Measurements from ENCODE around the gene GLT1D1.

The GLT1D1 gene

DNA sequence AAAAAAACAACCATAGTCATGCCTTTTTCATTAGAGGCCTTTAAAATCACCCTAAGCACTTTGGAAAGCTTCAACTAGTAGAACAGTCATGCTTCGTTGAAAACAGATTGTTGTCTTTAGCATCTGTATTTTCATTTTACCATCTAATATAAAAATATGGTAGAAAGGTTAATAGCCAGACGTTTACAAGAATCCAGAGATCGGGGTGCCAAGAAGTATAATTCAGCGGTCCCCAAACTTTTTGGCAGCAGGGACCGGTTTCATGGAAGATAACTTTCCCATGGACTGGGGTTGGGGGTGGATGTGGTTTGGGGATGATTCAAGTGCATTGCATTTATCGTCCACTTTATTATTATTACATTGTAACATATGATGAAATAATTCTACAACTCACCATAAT lies 138.4 kb downstream of the GLT1D1 start:
- DNase-seq (ENCODE audit: extremely low read depth, insufficient read length): no peak
- H3K36me3 ChIP-seq (ENCODE audit: control insufficient read depth, insufficient read depth, low read length): no peaks in the 10 kb centered on the region
- H3K27me3 ChIP-seq (replicated peaks; ENCODE audit: control insufficient read depth, insufficient read depth, low read length): no peaks in the 10 kb centered on the region; the same call in 1 of the 2 replicates
- no peak overlapping the region for H3K4me3 ChIP-seq (replicated peaks; ENCODE audit: low read depth, low read length)
- TF ChIP-seq, protein P1, sequence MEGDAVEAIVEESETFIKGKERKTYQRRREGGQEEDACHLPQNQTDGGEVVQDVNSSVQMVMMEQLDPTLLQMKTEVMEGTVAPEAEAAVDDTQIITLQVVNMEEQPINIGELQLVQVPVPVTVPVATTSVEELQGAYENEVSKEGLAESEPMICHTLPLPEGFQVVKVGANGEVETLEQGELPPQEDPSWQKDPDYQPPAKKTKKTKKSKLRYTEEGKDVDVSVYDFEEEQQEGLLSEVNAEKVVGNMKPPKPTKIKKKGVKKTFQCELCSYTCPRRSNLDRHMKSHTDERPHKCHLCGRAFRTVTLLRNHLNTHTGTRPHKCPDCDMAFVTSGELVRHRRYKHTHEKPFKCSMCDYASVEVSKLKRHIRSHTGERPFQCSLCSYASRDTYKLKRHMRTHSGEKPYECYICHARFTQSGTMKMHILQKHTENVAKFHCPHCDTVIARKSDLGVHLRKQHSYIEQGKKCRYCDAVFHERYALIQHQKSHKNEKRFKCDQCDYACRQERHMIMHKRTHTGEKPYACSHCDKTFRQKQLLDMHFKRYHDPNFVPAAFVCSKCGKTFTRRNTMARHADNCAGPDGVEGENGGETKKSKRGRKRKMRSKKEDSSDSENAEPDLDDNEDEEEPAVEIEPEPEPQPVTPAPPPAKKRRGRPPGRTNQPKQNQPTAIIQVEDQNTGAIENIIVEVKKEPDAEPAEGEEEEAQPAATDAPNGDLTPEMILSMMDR (IDR thresholded peaks at IDR 0.05; ENCODE audit: insufficient read depth, low read length, poor library complexity, severe bottlenecking): no peak

DNA sequence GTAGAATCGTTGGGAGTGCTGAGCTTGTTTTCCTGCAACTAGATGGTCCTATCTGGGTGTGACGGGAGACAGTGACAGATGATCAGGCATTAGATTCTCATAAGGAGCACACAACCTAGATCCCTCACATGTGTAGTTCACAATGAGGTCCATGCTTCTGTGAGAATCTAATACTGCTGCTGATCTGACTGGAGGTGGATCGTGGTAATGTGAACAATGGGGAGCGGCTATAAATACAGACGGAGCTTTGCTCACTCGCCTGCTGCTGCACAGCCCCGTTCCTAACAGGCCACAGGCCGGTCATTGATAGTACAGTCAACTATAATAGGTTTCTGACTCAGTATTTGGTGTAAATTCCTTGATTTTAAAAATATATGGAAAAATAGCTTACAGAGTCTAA lies 138.8 kb downstream of the GLT1D1 start:
- no peaks in the 10 kb centered on the region for H3K36me3 ChIP-seq (ENCODE audit: control insufficient read depth, insufficient read depth, low read length)
- no peaks in the 10 kb centered on the region; the same call in 1 of the 2 replicates for H3K27me3 ChIP-seq (replicated peaks; ENCODE audit: control insufficient read depth, insufficient read depth, low read length)
- no peak for DNase-seq (ENCODE audit: extremely low read depth, insufficient read length)
- TF ChIP-seq, protein P1 (IDR thresholded peaks at IDR 0.05; ENCODE audit: insufficient read depth, low read length, poor library complexity, severe bottlenecking): no peak
- no peak overlapping the region for H3K4me3 ChIP-seq (replicated peaks; ENCODE audit: low read depth, low read length)

DNA sequence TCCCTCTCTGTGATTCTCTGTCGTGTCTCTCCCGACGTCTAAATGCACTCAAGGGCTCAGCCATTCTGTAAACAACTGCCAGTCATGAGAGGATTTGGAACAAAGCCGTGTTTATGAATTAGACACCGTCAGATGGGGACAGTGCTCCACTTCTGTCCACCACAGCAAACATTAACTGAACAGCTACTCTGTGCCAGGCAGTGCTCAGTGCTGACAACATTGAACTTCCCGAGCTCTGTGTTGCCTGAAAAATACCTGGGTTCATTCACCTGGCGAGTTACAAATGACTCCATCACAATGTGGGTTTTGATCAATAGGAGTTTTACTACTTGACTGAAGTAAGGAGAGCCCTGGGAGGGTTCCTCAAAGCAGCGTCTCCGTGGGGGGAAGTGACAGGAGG lies 139.3 kb downstream of the GLT1D1 start:
- Histone ChIP-seq H3K36me3 (ENCODE audit: control insufficient read depth, insufficient read depth, low read length) (no peaks in the 10 kb centered on the region), H3K4me3 (replicated peaks; ENCODE audit: low read depth, low read length) (no peak overlapping the region), H3K27me3 (replicated peaks; ENCODE audit: control insufficient read depth, insufficient read depth, low read length) (no peaks in the 10 kb centered on the region; the same call in 1 of the 2 replicates)
- TF ChIP-seq, protein P1 (IDR thresholded peaks at IDR 0.05; ENCODE audit: insufficient read depth, low read length, poor library complexity, severe bottlenecking): no peak
- DNase-seq (ENCODE audit: extremely low read depth, insufficient read length): no peak

DNA sequence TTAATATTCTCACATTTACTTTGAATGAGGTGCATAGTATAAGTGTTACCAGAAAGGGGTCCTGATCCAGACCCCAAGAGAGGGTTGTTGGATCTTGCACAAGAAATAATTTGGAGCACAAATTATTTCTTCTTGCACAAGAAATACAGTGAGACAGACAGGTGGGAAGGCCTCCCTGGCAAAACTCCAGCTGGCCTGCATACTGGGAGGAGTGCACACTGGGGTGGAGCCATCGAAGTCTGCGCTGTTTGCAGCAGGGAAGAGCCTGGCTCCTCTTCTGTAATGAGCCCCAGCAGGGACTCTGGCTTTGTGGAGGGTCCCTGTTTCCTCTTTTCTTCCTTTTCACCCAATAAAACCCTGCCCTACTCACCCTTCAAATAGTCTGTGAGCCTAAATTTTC lies 141.6 kb downstream of the GLT1D1 start:
- Histone ChIP-seq H3K36me3 (ENCODE audit: control insufficient read depth, insufficient read depth, low read length) (no peaks in the 10 kb centered on the region), H3K4me3 (replicated peaks; ENCODE audit: low read depth, low read length) (no peak overlapping the region), H3K27me3 (replicated peaks; ENCODE audit: control insufficient read depth, insufficient read depth, low read length) (no peaks in the 10 kb centered on the region)
- no peak for DNase-seq (ENCODE audit: extremely low read depth, insufficient read length)
- TF ChIP-seq, protein P1 (IDR thresholded peaks at IDR 0.05; ENCODE audit: insufficient read depth, low read length, poor library complexity, severe bottlenecking): no peak

DNA sequence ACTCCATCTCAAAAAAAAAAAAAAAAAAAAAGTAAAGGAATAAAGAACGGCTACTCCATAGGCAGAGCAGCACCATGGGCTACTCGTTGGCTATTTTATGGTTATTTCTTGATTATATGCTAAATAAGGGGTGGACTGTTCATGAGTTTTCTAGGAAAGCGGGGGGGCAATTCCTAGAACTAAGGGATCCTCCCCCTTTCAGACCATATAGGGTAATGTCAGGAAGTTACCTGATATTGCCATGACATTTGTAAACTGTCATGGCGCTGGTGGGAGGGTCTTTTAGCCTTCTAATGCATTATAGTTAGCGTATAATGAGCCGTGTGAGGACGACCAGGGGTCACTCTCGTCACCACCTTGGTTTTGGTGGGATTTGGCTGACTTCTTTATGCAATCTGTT lies 142.3 kb downstream of the GLT1D1 start:
- DNase-seq (ENCODE audit: extremely low read depth, insufficient read length): no peak
- TF ChIP-seq, protein P1 (IDR thresholded peaks at IDR 0.05; ENCODE audit: insufficient read depth, low read length, poor library complexity, severe bottlenecking): no peak
- Histone ChIP-seq H3K4me3 (replicated peaks; ENCODE audit: low read depth, low read length) (no peak overlapping the region), H3K36me3 (ENCODE audit: control insufficient read depth, insufficient read depth, low read length) (no peaks in the 10 kb centered on the region), H3K27me3 (replicated peaks; ENCODE audit: control insufficient read depth, insufficient read depth, low read length) (no peaks in the 10 kb centered on the region)

DNA sequence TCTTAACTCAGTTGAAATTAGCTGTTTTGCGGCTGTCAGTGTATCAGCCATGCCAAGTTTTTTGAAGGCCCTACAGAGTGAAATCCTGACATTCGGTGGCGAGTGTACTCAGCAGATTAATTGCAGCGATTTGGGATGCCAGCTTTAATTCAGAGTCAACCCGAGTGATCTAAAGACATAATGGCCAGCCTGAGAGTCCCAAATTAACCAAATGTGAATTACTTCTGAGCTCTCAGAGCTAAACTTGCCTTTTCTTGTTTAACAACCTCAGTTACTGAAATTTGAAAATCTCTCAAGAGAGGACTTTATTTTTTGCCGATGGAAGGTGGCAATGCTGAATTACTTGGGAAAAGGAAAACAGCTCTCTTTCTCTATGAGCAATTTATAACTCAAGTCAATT lies 148.5 kb downstream of the GLT1D1 start:
- TF ChIP-seq, protein P1 (IDR thresholded peaks at IDR 0.05; ENCODE audit: insufficient read depth, low read length, poor library complexity, severe bottlenecking): no peak
- Histone ChIP-seq H3K27me3 (replicated peaks; ENCODE audit: control insufficient read depth, insufficient read depth, low read length) (no peaks in the 10 kb centered on the region), H3K4me3 (replicated peaks; ENCODE audit: low read depth, low read length) (no peak overlapping the region), H3K36me3 (ENCODE audit: control insufficient read depth, insufficient read depth, low read length) (no peaks in the 10 kb centered on the region)
- no peak for DNase-seq (ENCODE audit: extremely low read depth, insufficient read length)
